Sigmoid colon (tissue), 4 donors: Measurements from ENCODE around the gene ATOH8.

Experiments
- EP300 ChIP-seq, 4 donors: sonication (generic); formaldehyde crosslinking; IDR thresholded peaks; one replicate each; pipeline ENCODE4 v1.6.1; 2017; ENCODE audit warnings: antibody characterized with exemption in 4 of 4
- POLR2A ChIP-seq, 2 donors: fragments of 450-650 bp; IDR thresholded peaks; one replicate each; pipeline ENCODE4 v1.6.1; 2016; ENCODE audit warnings: antibody characterized with exemption in 2 of 2, mild to moderate bottlenecking in 2 of 2, moderate library complexity in 2 of 2
- TF ChIP-seq, protein P1 (sequence below), 4 experiments: fragments of 450-650 bp in 3 of 4; fragments of 200-600 bp in 1 of 4; IDR thresholded peaks; one replicate each; pipeline ENCODE4 v1.5.1; 2016 to 2019; ENCODE audit warnings: antibody characterized with exemption in 4 of 4, mild to moderate bottlenecking in 3 of 4, moderate library complexity in 2 of 4

DNA sequence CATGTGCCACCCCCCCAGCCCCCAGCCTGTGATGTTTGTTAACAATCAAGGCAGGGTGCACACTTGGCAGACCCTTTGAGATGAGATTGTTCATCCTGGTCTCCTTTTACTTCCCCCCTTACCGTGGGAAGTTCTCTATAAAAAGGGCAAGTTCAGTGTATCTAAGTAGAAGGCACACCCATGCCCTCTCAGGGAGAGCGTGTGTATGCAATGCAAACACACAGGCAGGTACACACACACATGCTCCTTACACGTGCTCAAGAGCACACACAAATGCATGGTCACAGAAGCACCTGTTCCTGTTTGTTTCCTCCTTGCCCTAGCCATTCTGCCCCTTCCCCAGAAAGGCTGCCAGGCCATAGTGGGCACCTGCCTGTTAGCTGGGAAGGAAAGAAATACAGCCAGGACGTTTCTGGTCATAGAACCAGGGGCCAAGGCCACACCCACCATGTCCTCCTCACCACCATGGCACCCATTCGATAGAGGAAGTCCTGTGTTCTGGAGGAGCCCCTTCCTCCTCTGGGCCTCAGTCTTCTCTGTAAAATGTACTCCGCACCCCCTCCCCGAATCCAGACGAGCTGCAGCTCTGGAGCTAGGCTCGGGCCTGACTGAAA is 3.1 kb downstream of the ATOH8 start:
- TF ChIP-seq, protein P1, sequence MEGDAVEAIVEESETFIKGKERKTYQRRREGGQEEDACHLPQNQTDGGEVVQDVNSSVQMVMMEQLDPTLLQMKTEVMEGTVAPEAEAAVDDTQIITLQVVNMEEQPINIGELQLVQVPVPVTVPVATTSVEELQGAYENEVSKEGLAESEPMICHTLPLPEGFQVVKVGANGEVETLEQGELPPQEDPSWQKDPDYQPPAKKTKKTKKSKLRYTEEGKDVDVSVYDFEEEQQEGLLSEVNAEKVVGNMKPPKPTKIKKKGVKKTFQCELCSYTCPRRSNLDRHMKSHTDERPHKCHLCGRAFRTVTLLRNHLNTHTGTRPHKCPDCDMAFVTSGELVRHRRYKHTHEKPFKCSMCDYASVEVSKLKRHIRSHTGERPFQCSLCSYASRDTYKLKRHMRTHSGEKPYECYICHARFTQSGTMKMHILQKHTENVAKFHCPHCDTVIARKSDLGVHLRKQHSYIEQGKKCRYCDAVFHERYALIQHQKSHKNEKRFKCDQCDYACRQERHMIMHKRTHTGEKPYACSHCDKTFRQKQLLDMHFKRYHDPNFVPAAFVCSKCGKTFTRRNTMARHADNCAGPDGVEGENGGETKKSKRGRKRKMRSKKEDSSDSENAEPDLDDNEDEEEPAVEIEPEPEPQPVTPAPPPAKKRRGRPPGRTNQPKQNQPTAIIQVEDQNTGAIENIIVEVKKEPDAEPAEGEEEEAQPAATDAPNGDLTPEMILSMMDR (IDR thresholded peaks at IDR 0.05): no peak
- TF ChIP-seq POLR2A (IDR thresholded peaks at IDR 0.05) (no peak), EP300 (IDR thresholded peaks at IDR 0.05) (no peak)
